Measurements from ENCODE around the gene FAM204A.

- TF ChIP-seq CTCF (IDR thresholded peaks at IDR 0.05) (no peak), POLR2A (IDR thresholded peaks at IDR 0.05) (no peak)
Measured at GRCh38 chr10:118383699-118384098, 41.6 kb upstream of the FAM204A start.

Data from uterus (tissue), 2 donors.